Naive thymus-derived CD8-positive, alpha-beta T cell (primary cell): ENCODE measurements around the gene IGSF11. TPM values are rescaled to one million over a fixed set of nuclear protein-coding genes. Genes with fewer than 3 reads are reported as not detected.
"Not testable (repeated sequence)": the region's sequence is repeated elsewhere in the genome, so short reads cannot be mapped to it uniquely, and the experiment has no call there.

Experiments used
- ATAC-seq, 2 donors: fragments of 150-1000 bp; cut with Tn5 transposase in 1 of 2; sonication (Bioruptor Pico), chemical (Tn5 transposase) in 1 of 2; 1 replicate in 1 of 2; 2 replicates in 1 of 2; pipeline ENCODE4 v1.10.0; 2021; ENCODE audit warnings: mild to moderate bottlenecking in 2 of 2, moderate library complexity in 2 of 2
- POLR2A ChIA-PET: fragments of 350-600 bp; sonication (Branson Sonifier 250); formaldehyde crosslinking; loops from one replicate; lab custom pipeline; 2021; ENCODE audit warnings: antibody characterized with exemption; lab: Charles Lee
- DNase-seq, 10 donors: peaks; one replicate each; pipeline versions ENCODE4 v3.0.0 to v3.0.0-alpha.2; 2020 to 2022
- H3K27ac Mint-ChIP-seq, 10 donors: one replicate each; pipeline ENCODE4 v1.8.0; 2020 to 2022; ENCODE audit warnings: mild to moderate bottlenecking in 10 of 10, mixed read lengths in 10 of 10, moderate library complexity in 4 of 10, inconsistent platforms in 1 of 10
- H3K27me3 Mint-ChIP-seq, 5 donors: one replicate each; pipeline ENCODE4 v1.8.0; 2021 to 2022; ENCODE audit warnings: mixed read lengths in 5 of 5
- H3K36me3 Mint-ChIP-seq, 3 donors: one replicate each; pipeline ENCODE4 v1.8.0; 2020 to 2022; ENCODE audit warnings: mixed read lengths in 3 of 3, mild to moderate bottlenecking in 2 of 3, inconsistent platforms in 1 of 3
- H3K4me1 Mint-ChIP-seq, 4 donors: one replicate each; pipeline ENCODE4 v1.8.0; 2021 to 2022; ENCODE audit warnings: mixed read lengths in 4 of 4
- H3K4me3 Mint-ChIP-seq, 10 donors: one replicate each; pipeline ENCODE4 v1.8.0; 2020 to 2022; ENCODE audit warnings: mild to moderate bottlenecking in 10 of 10, mixed read lengths in 10 of 10, moderate library complexity in 6 of 10, inconsistent platforms in 1 of 10
- H3K9me3 Mint-ChIP-seq, 9 donors: one replicate each; pipeline ENCODE4 v1.8.0; 2020 to 2022; ENCODE audit warnings: mixed read lengths in 9 of 9, mild to moderate bottlenecking in 3 of 9, inconsistent platforms in 1 of 9, moderate library complexity in 1 of 9
- polyA plus RNA-seq, 3 donors: library from polyadenylated mRNA; unstranded; fragments of 300-500 nt; fragmentation: Illumina TruSeq; gene quantifications; one replicate each; pipeline ENCODE4 v1.2.3, GENCODE V29; 2021
- total RNA-seq, 8 experiments: library from RNA in 2 of 8; stranded (reverse) in 2 of 8; gene quantifications; one replicate each; pipeline ENCODE4 v1.2.3 and lab custom pipeline; 2021 to 2026

The IGSF11 gene
- total and polyA plus RNA-seq, 5 experiments from 2014 or later, result 0.60 to 1.2 (median 0.74) TPM; not detected in 1

- no peak overlapping the region for H3K4me3 Mint-ChIP-seq
- H3K9me3 Mint-ChIP-seq, result no peaks in the 10 kb centered on the region
- peak overlapping the region in 1 of 10 donors; percentile 9 for H3K27ac Mint-ChIP-seq
Observed at GRCh38 chr3:118890206-118890605, 144.4 kb downstream of the IGSF11 start.

GRCh38 chr3:118889691-118890090 is 145.0 kb downstream of the IGSF11 start:
- H3K4me1 Mint-ChIP-seq, result peaks cover 0 to 15% (median 6%) of the 10 kb centered on the region in 4 donors
- no peaks in the 10 kb centered on the region for H3K36me3 Mint-ChIP-seq
- DNase-seq (no peak), ATAC-seq (no peak)
- H3K4me3 Mint-ChIP-seq, result no peak overlapping the region
- H3K27me3 Mint-ChIP-seq, result peaks cover 0 to 19% (median 6%) of the 10 kb centered on the region in 5 donors
- POLR2A ChIA-PET, result interaction anchor here (0.7 kb wide), 1 partner anchor 94 kb away, joined by 3 read pairs; no protein-coding TSS in a partner anchor
- no peak overlapping the region for H3K27ac Mint-ChIP-seq
- no peaks in the 10 kb centered on the region for H3K9me3 Mint-ChIP-seq

More at GRCh38 chr3:118890206-118890605, 144.4 kb downstream of the IGSF11 start:
- POLR2A ChIA-PET, result no interaction called here
- peaks cover 0 to 10% (median 2%) of the 10 kb centered on the region in 4 donors for H3K4me1 Mint-ChIP-seq
- peaks cover 0 to 19% (median 7%) of the 10 kb centered on the region in 5 donors for H3K27me3 Mint-ChIP-seq
- DNase-seq (no peak), ATAC-seq (no peak)
- no peaks in the 10 kb centered on the region for H3K36me3 Mint-ChIP-seq

GRCh38 chr3:118886708-118887107 is 147.9 kb downstream of the IGSF11 start:
- POLR2A ChIA-PET, result no interaction called here
- ATAC-seq, result no peak
- Mint-ChIP-seq H3K27ac (no peak overlapping the region), H3K36me3 (no peaks in the 10 kb centered on the region), H3K4me3 (no peak overlapping the region), H3K4me1 (peaks cover 0 to 9% (median 6%) of the 10 kb centered on the region in 4 donors), H3K27me3 (peaks cover 5 to 20% (median 8%) of the 10 kb centered on the region in 5 donors), H3K9me3 (no peaks in the 10 kb centered on the region)
- DNase-seq, result no peak

- Mint-ChIP-seq H3K4me1 (peaks cover 0 to 8% (median 6%) of the 10 kb centered on the region in 4 donors), H3K27me3 (peaks cover 5 to 39% (median 17%) of the 10 kb centered on the region in 5 donors), H3K27ac (no peak overlapping the region), H3K4me3 (peak overlapping the region in 7 of 10 donors; percentile 9 to 56 (median 41)), H3K9me3 (no peaks in the 10 kb centered on the region), H3K36me3 (no peaks in the 10 kb centered on the region)
- DNase-seq (peak; percentile 53 to 89 (median 72)), ATAC-seq (peak; percentile 86 to 90)
- POLR2A ChIA-PET, result interaction anchor here (1.6 to 2.3 kb wide), 2 partner anchors 150 to 356 kb away, joined by 4 to 20 read pairs; partner anchors contain the start of genes B4GALT4 and IGSF11
Observed at GRCh38 chr3:118884748-118885206, 149.9 kb downstream of the IGSF11 start.

GRCh38 chr3:118882353-118882947 is 152.2 kb downstream of the IGSF11 start:
- ATAC-seq (peak; percentile 67 to 79), DNase-seq (peak; percentile 43 to 85 (median 67))
- peak overlapping the region in 2 of 10 donors; percentile 8 for H3K27ac Mint-ChIP-seq
- peaks cover 0 to 7% (median 5%) of the 10 kb centered on the region in 4 donors for H3K4me1 Mint-ChIP-seq
- H3K9me3 Mint-ChIP-seq, result no peaks in the 10 kb centered on the region
- peaks cover 5 to 40% (median 17%) of the 10 kb centered on the region in 5 donors for H3K27me3 Mint-ChIP-seq
- no peaks in the 10 kb centered on the region for H3K36me3 Mint-ChIP-seq
- no peak overlapping the region for H3K4me3 Mint-ChIP-seq
- POLR2A ChIA-PET, result interaction anchor here (1.7 kb wide), 1 partner anchor 152 kb away, joined by 7 read pairs; the partner anchor contains the start of gene IGSF11

GRCh38 chr3:118868051-118868450 is 166.6 kb downstream of the IGSF11 start:
- peaks cover 0 to 17% (median 3%) of the 10 kb centered on the region in 3 donors for H3K36me3 Mint-ChIP-seq
- H3K4me1 Mint-ChIP-seq, result no peaks in the 10 kb centered on the region

GRCh38 chr3:118863731-118864322 is 170.8 kb downstream of the IGSF11 start:
- H3K9me3 Mint-ChIP-seq, result peaks cover 0 to 7% (median 0%) of the 10 kb centered on the region in 9 donors
- POLR2A ChIA-PET, result no interaction called here
- DNase-seq (no peak), ATAC-seq (no peak)
- H3K27me3 Mint-ChIP-seq, result peaks cover 0 to 60% (median 12%) of the 10 kb centered on the region in 5 donors
- H3K36me3 Mint-ChIP-seq, result peaks cover 0 to 3% (median 0%) of the 10 kb centered on the region in 3 donors
- H3K4me3 Mint-ChIP-seq, result no peak overlapping the region
- no peak overlapping the region for H3K27ac Mint-ChIP-seq
- no peaks in the 10 kb centered on the region for H3K4me1 Mint-ChIP-seq

More at GRCh38 chr3:118868051-118868450, 166.6 kb downstream of the IGSF11 start:
- no peak overlapping the region for H3K4me3 Mint-ChIP-seq
- no peak for ATAC-seq
- no peak for DNase-seq
- peaks cover 0 to 27% (median 15%) of the 10 kb centered on the region in 9 donors for H3K9me3 Mint-ChIP-seq
- POLR2A ChIA-PET, result no interaction called here
- H3K27me3 Mint-ChIP-seq, result peaks cover 15 to 76% (median 19%) of the 10 kb centered on the region in 5 donors
- no peak overlapping the region for H3K27ac Mint-ChIP-seq

GRCh38 chr3:118859950-118860349 is 174.7 kb downstream of the IGSF11 start:
- H3K27me3 Mint-ChIP-seq, result peaks cover 0 to 30% (median 6%) of the 10 kb centered on the region in 5 donors
- no peak overlapping the region for H3K27ac Mint-ChIP-seq
- peaks cover 0 to 24% (median 12%) of the 10 kb centered on the region in 9 donors for H3K9me3 Mint-ChIP-seq
- no peak overlapping the region for H3K4me3 Mint-ChIP-seq
- DNase-seq (no peak), ATAC-seq (no peak)
- no peaks in the 10 kb centered on the region for H3K4me1 Mint-ChIP-seq
- POLR2A ChIA-PET, result no interaction called here
- peaks cover 0 to 10% (median 3%) of the 10 kb centered on the region in 3 donors for H3K36me3 Mint-ChIP-seq

GRCh38 chr3:118851466-118852193 is 183.0 kb downstream of the IGSF11 start:
- peaks cover under 1 to 18% (median 6%) of the 10 kb centered on the region in 9 donors for H3K9me3 Mint-ChIP-seq
- POLR2A ChIA-PET, result not testable (repeated sequence)
- peak overlapping the region in 1 of 10 donors; percentile 37 for H3K27ac Mint-ChIP-seq

GRCh38 chr3:118850687-118851086 is 184.0 kb downstream of the IGSF11 start:
- POLR2A ChIA-PET, result no interaction called here
- H3K4me1 Mint-ChIP-seq, result peaks cover 0 to 3% (median 2%) of the 10 kb centered on the region in 4 donors
- H3K27ac Mint-ChIP-seq, result no peak overlapping the region
- ATAC-seq (no peak), DNase-seq (no peak)
- peaks cover 2 to 24% (median 8%) of the 10 kb centered on the region in 5 donors for H3K27me3 Mint-ChIP-seq
- peaks cover 0 to 18% (median 6%) of the 10 kb centered on the region in 9 donors for H3K9me3 Mint-ChIP-seq
- no peak overlapping the region for H3K4me3 Mint-ChIP-seq
- no peaks in the 10 kb centered on the region for H3K36me3 Mint-ChIP-seq

More at GRCh38 chr3:118851466-118852193, 183.0 kb downstream of the IGSF11 start:
- Mint-ChIP-seq H3K27me3 (peaks cover 2 to 24% (median 8%) of the 10 kb centered on the region in 5 donors), H3K4me3 (peak overlapping the region in 3 of 10 donors; percentile 8 to 78 (median 62))
- DNase-seq, result peak in 1 of 10 donors; percentile 2
- not testable (repeated sequence) for H3K4me1 Mint-ChIP-seq, ATAC-seq, H3K36me3 Mint-ChIP-seq
